Activated CD4-positive, alpha-beta T cell treated with anti-CD3 and anti-CD28 coated beads, Interleukin-2, amount 10 ng/mL, durations not matched to agents 24 days and 14 days (primary cell): Measurements from ENCODE around the gene PISD. TPM values are rescaled to one million over a fixed set of nuclear protein-coding genes. Genes with fewer than 3 reads are reported as not detected.
"Not testable (repeated sequence)": the region's sequence is repeated elsewhere in the genome, so short reads cannot be mapped to it uniquely, and the experiment has no call there.

Experiments used
- DNase-seq: peaks from one replicate; pipeline ENCODE4 v3.0.0; 2022
- H3K27ac Mint-ChIP-seq: one replicate; pipeline ENCODE4 v1.8.0; 2022; ENCODE audit warnings: mild to moderate bottlenecking, mixed read lengths
- H3K27me3 Mint-ChIP-seq: one replicate; pipeline ENCODE4 v1.8.0; 2022; ENCODE audit warnings: mixed read lengths
- H3K36me3 Mint-ChIP-seq: one replicate; pipeline ENCODE4 v1.8.0; 2022; ENCODE audit warnings: low read depth, mild to moderate bottlenecking, mixed read lengths
- H3K4me1 Mint-ChIP-seq: one replicate; pipeline ENCODE4 v1.8.0; 2021; ENCODE audit warnings: mixed read lengths
- H3K4me3 Mint-ChIP-seq: one replicate; pipeline ENCODE4 v1.8.0; 2022; ENCODE audit warnings: mild to moderate bottlenecking, moderate library complexity, mixed read lengths
- H3K9me3 Mint-ChIP-seq: one replicate; pipeline ENCODE4 v1.8.0; 2021; ENCODE audit warnings: mixed read lengths
- intact Hi-C: fragments of 100-400 bp; cut with micrococcal nuclease; formaldehyde crosslinking; loops from one replicate; pipeline ENCODE4 v1.15.1; 2023
- total RNA-seq: library from RNA; stranded (reverse); gene quantifications from 2 replicates; pipeline ENCODE4 v1.2.3, GENCODE V29; 2022

The PISD gene
- 44.9 and 52.1 TPM in 2 replicates for total RNA-seq

DNA sequence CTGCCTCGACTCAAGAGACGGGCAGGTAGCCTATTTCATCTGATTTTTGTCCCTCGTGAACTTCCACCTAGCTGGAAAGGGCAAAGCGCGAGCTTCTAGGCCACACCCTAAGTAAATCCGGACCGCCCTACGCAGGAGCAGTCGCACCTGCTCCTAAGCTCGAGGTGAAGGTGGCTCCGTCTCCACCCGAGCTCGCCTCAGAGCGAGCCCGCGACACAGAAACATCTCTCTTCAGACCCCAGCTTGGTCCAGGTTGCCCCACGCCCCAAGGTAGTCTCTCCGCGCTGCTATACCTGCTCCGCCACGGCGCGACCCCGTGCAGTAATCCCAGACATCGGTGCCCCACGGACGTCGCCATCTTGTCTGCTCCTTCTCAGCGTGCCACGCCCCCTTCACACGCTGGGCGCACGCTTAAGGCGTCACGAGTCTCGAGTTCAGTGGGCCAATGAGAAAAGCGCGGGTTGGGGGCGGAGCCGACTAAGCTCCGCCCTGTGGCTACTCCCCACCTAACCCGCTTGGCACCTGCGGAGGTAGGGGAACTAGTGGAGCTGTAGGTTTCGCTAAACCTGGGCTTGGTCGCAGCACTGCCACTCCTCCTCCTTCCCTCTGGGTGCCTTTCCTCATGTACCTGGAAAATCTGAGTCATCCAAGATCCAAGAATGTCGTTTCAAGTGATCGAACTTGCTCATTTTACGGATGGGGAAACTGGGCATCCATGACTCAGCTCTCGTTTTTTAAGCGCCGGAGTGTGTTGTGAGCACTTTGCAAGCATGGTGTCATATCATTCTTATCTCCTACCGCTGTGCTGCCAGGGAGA is at the start of gene PISD:
Gene PISD, minus strand, starts transcription at position 365 of the 817 bp plus-strand sequence. Its CDS starts 7 bp downstream, at position 358.
- Mint-ChIP-seq H3K27ac (peak within 1 kb of the TSS; percentile 100), H3K27me3 (peaks cover 4% of the 10 kb centered on the region), H3K36me3 (peaks cover 9% of the 10 kb centered on the region), H3K9me3 (no peaks in the 10 kb centered on the region), H3K4me1 (peaks cover 27% of the 10 kb centered on the region), H3K4me3 (peak within 1 kb of the TSS; percentile 98)
- peak; percentile 99 for DNase-seq
- intact Hi-C loops, result loop anchor here (1.0 to 2.0 kb wide), 5 partner anchors 16 to 813 kb away; partner anchors contain the start of genes FBXO7 and YWHAH

DNA sequence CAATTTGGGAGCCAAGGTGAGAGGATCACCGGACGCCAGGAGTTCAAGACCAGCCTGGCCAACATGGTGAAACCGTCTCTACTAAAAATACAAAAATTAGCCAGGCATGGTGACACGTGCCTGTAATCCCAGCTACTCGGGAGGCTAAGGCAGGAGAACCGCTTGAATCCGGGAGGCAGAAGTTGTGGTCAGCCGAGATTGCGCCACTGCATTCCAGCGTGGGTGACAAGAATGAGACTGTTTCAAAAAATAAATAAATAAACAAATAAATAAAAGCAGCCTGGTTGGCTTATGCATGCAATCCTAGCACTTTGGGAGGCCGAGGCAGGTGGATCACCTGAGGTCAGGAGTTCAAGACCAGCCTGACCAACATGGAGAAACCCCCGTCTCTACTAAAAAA is 49.2 kb upstream of the PISD start:
- H3K27ac Mint-ChIP-seq, H3K27me3 Mint-ChIP-seq, intact Hi-C loops, H3K4me1 Mint-ChIP-seq, H3K4me3 Mint-ChIP-seq, DNase-seq, H3K9me3 Mint-ChIP-seq: not testable (repeated sequence)
- peaks cover 50% of the 10 kb centered on the region for H3K36me3 Mint-ChIP-seq

DNA sequence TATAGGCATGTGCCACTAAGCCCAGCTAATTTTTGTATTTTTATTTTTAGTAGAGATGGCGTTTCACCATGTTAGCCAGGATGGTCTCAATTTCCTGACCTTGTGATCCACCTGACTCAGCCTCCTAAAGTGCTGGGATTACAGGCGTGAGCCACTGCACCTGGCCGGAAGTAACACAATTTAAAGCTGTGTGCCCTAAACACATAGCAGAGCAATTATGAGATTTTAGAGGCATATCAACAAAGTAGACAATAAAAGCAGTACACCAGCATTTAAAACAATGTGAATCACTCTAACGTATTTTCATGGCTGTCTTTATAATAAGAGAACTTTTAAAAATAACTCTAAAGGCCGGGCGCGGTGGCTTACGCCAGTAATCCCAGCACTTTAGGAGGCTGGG is 45.5 kb upstream of the PISD start:
- no peaks in the 10 kb centered on the region for H3K9me3 Mint-ChIP-seq
- peaks cover 3% of the 10 kb centered on the region for H3K4me1 Mint-ChIP-seq
- DNase-seq, result no peak
- no peaks in the 10 kb centered on the region for H3K27me3 Mint-ChIP-seq
- no peak overlapping the region for H3K27ac Mint-ChIP-seq
- H3K4me3 Mint-ChIP-seq, result no peak overlapping the region
- H3K36me3 Mint-ChIP-seq, result peaks cover 39% of the 10 kb centered on the region
- intact Hi-C loops, result no loop called here

DNA sequence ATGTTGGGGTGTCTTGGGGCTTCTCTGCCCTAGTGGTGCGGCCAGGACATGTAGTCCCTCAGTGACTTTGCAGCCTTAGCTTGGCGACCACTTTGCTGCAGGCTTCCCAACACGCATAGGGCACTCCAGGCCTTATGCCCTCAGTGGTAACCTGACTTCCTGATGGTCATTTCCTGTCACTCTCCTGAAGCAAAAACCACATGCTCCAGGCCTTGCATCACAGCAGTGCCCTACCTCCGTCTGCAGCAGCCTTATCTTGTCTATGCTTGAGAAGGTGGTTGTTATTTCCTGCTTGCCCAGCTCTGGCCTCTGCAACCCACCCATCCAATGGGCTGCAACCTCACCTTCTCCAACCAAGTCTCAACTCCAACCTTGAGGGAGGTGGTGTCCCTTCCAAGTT is 33.4 kb upstream of the PISD start:
- no peak overlapping the region for H3K4me3 Mint-ChIP-seq
- H3K27ac Mint-ChIP-seq, result peak overlapping the region; percentile 34
- H3K9me3 Mint-ChIP-seq, result no peaks in the 10 kb centered on the region
- peaks cover 54% of the 10 kb centered on the region for H3K36me3 Mint-ChIP-seq
- no peaks in the 10 kb centered on the region for H3K27me3 Mint-ChIP-seq
- DNase-seq, result no peak
- intact Hi-C loops, result no loop called here
- peaks cover 24% of the 10 kb centered on the region for H3K4me1 Mint-ChIP-seq

DNA sequence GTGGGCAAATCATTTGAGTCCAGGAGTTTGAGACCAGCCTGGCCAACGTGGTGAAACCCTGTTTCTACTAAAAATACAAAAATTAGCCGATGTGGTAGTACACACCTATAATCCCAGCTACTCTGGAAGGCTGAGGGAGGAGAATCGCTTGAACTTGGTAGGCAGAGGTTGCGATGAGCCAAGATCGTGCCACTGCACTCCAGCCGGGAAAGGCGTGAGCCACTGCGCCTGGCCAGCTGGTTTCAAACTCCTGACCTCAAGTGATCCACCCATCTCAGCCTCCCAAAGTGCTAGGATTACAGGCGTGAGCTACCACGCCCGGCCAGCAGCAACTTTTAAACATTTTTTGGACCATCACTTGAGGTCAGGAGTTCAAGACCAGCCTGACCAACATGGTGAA is 32.0 kb upstream of the PISD start:
- DNase-seq, H3K27me3 Mint-ChIP-seq, H3K27ac Mint-ChIP-seq, H3K4me3 Mint-ChIP-seq, H3K9me3 Mint-ChIP-seq, intact Hi-C loops: not testable (repeated sequence)
- peaks cover 24% of the 10 kb centered on the region for H3K4me1 Mint-ChIP-seq
- H3K36me3 Mint-ChIP-seq, result peaks cover 50% of the 10 kb centered on the region

DNA sequence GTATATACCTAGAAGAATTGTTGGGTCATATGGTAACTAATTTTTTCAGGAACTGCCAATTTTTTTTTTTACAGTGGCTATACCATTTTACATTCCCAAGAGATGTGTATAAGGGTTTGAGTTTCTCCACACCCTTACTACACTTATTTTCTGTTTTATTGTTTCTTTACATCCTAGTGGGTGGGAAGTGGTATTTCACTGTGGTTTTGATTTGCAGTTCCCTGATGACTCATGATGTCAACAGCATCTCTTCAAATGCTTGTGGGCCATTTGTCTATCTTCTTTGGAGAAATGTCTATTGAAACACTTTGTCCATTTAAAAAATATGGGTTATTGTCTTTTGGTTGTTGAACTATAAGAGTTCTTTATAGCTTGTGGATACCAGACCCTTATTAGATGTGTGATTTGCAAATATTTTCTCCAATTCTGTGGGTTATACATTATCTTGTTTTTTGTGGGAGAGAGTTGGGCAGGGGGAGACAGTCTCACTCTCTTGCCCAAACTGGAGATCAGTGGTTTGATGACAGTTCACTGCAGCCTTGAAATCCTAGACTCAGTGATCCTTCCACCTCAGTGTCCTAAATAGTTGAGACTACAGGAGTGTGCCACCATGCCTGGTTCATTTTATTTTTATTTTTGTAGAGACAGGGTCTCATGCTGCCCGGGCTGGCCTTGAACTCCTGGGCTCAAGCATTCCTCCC is 30.3 kb upstream of the PISD start:
- peaks cover 51% of the 10 kb centered on the region for H3K36me3 Mint-ChIP-seq
- H3K27me3 Mint-ChIP-seq, result no peaks in the 10 kb centered on the region
- H3K4me1 Mint-ChIP-seq, result peaks cover 24% of the 10 kb centered on the region
- H3K27ac Mint-ChIP-seq, result peak overlapping the region; percentile 85
- H3K4me3 Mint-ChIP-seq, result peak overlapping the region; percentile 52
- intact Hi-C loops, result loop anchor here (1.0 kb wide), 1 partner anchor 62 kb away; no protein-coding TSS in a partner anchor
- DNase-seq, result peak; percentile 78
- H3K9me3 Mint-ChIP-seq, result no peaks in the 10 kb centered on the region

DNA sequence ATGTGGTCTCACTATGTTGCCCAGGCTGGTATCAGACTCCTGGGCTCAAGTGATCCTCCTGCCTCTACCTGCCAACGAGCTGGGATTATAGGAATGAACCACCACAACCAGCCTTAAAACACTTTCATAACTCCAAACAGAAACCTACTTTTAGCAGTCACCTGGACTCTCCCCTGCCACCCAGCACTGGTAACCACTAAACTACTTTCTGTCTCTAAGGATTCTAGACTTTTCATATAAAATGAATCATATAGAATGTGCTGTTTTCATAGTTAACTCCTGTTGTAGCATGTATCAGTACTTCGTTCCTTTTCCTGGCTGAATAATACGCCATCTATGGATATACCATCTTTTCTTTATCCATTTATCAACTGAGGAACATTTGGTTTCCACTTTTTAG is 29.4 kb upstream of the PISD start:
- Mint-ChIP-seq H3K9me3 (no peaks in the 10 kb centered on the region), H3K4me3 (no peak overlapping the region), H3K27ac (peak overlapping the region; percentile 29), H3K36me3 (peaks cover 52% of the 10 kb centered on the region), H3K27me3 (no peaks in the 10 kb centered on the region), H3K4me1 (peaks cover 22% of the 10 kb centered on the region)
- intact Hi-C loops, result no loop called here
- DNase-seq, result no peak

DNA sequence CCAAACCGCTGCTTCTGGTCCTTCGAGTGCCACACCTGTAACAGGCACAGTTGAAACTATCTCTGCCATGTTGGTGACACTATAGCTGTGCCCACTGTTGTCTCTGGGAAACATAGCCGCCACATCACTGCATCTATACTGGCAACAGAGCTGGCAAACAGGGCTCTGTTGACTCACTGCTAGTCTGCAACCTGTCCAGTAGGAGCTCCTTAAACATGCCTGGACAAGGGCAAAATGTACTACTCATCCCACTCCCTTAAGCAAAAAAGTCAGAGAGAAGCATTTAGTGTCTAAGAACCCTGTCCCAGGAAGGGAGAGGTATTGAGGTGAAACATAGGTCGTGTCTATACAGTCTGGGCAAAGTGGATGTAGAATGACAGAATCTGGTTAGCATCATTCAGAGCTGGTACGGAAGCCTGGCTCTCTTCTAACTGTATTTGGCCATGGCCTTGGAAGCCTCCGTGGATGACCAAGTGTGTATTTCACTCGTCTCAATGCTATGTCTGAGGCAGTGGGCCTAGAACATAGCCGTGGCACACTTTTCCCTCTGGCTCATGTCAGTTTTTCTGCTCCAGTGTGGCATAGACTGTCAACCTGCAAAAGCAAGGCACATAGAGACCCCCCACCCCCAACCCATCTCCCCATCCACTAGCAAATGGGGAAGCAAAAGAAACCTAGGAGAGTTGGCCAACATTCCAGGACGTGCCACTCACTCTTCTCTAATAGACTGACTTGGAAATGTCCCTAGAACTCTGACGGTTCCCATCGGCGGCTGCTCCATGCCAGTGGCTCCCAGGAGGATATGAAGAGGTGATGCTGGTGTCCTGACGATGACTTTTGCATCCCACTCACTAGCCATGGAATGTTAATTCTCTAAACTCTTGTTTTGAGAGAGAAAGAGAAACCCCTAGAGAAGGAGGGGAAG is 21.4 kb upstream of the PISD start:
- intact Hi-C loops, result no loop called here
- Mint-ChIP-seq H3K27ac (no peak overlapping the region), H3K4me1 (peaks cover 5% of the 10 kb centered on the region), H3K4me3 (no peak overlapping the region), H3K36me3 (peaks cover 45% of the 10 kb centered on the region), H3K9me3 (no peaks in the 10 kb centered on the region), H3K27me3 (no peaks in the 10 kb centered on the region)
- DNase-seq, result no peak

DNA sequence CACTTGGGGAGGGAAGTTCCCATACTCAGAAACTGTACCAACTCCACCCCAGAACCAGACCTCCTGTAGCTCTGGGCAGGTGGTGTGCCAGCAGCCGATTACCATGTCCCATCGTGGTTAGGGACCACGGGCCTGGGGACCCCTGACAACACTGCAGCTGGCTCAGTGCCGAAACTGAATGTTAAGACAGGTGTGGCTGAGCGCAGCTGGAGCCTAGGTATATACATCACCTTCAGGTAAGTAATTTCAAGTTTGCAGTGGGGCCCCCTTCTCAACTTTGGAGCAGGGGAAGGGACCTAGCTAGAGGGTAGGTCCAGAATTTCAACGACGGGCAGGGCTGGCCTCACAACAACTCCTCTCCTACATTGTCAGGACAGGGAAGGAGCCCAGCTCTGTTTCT is 20.7 kb upstream of the PISD start:
- no peak for DNase-seq
- peaks cover 39% of the 10 kb centered on the region for H3K36me3 Mint-ChIP-seq
- H3K4me3 Mint-ChIP-seq, result no peak overlapping the region
- peaks cover 5% of the 10 kb centered on the region for H3K4me1 Mint-ChIP-seq
- H3K27me3 Mint-ChIP-seq, result no peaks in the 10 kb centered on the region
- no peaks in the 10 kb centered on the region for H3K9me3 Mint-ChIP-seq
- intact Hi-C loops, result no loop called here
- no peak overlapping the region for H3K27ac Mint-ChIP-seq

DNA sequence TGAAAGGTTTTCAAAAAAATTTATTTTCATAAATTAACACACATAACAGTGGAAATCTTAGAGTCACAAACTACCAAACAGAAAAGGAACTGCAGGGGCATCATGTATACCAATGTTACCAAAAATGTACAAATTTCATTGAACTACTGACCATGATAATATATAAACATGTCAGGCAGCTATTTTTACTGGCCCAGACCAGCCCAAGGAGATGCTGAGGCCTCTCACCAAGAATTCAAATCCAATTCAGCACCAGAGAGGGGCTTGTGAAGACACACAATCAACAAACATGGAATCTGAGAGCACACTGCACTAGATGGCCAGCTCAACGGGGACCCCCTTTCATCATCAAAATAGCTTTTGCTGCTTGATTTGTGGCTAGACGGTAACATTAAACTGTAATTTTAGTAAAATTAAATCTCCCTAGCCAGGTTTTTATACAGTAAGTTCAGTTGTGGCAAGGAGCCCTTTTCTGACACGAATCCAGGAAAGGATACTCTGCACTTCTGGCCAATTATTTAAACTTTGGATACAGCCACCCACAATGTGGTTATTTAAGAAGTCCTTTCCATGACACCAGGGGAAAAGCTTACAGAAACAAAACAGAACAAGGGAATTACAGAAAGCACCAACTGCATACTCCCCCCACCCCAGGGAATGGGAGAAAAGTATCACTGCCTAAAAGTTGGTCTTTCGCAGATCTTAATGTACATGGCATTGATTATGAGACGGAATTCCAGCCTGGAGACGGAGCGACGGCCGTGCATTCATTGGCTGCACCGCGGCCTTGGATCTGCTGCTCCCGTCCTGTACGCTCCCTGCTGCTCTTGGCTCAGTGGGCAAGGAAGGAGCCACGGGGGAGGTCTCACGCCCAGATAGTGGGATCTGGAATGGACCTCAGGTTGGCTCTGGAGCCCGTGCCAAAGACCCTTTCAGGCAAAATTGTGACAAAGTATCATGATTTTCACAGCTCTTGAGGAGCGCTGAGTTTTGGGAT is 19.6 kb upstream of the PISD start:
- intact Hi-C loops, result no loop called here
- no peaks in the 10 kb centered on the region for H3K9me3 Mint-ChIP-seq
- peaks cover 33% of the 10 kb centered on the region for H3K36me3 Mint-ChIP-seq
- H3K27ac Mint-ChIP-seq, result no peak overlapping the region
- no peak overlapping the region for H3K4me3 Mint-ChIP-seq
- no peaks in the 10 kb centered on the region for H3K27me3 Mint-ChIP-seq
- peaks cover 7% of the 10 kb centered on the region for H3K4me1 Mint-ChIP-seq
- no peak for DNase-seq

DNA sequence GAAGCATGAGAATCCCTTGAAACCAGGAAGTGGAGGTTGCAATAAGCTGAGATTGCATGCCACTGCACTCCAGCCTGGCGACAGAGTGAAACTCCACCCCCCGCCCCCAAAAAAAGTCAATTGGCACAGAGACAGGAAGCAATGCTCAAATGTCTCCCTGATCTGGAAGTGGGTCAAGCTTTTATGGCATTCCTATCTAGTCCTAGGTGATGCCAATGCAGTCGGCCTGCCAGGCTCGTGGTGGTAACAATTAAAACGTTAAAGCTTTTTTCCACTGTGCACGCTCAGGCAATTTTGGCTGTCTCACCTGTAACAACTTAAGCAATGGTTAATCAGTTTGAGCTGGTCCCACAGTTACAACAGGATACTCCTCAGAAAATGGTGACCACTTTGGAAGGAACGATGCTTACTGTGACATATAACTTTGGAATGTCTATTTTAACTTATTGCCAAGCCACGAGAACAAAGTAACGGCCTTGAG is 18.9 kb upstream of the PISD start:
- no peak for DNase-seq
- intact Hi-C loops, result no loop called here
- no peaks in the 10 kb centered on the region for H3K27me3 Mint-ChIP-seq

DNA sequence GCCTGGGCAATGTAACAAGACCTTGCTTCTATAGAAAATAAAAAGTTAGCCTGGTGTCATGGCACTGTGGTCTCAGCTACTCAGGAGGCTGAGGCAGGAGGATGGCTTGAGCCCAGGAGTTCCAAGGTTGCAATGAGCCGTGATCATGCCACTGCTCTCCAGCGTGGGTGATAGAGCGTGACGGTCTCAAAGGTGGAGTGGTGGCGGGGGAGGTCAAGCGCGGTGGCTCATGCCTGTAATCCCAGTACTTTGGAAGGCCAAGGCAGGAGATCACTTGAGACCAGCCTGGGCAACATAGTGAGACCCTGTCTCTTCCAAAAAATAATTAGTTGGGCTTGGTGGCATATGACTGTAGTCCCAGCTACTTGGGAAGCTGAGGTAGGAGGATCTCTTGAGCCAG is 16.7 kb upstream of the PISD start:
- H3K9me3 Mint-ChIP-seq, result no peaks in the 10 kb centered on the region
- H3K4me1 Mint-ChIP-seq, result peaks cover 12% of the 10 kb centered on the region

More for the DNA sequence above, 18.9 kb upstream of the PISD start:
- Mint-ChIP-seq H3K9me3 (no peaks in the 10 kb centered on the region), H3K4me1 (peaks cover 14% of the 10 kb centered on the region), H3K27ac (no peak overlapping the region), H3K4me3 (no peak overlapping the region), H3K36me3 (peaks cover 33% of the 10 kb centered on the region)

More for the DNA sequence above, 16.7 kb upstream of the PISD start:
- H3K4me3 Mint-ChIP-seq, result no peak overlapping the region
- no peaks in the 10 kb centered on the region for H3K27me3 Mint-ChIP-seq
- DNase-seq, result no peak
- peaks cover 13% of the 10 kb centered on the region for H3K36me3 Mint-ChIP-seq
- intact Hi-C loops, result no loop called here
- H3K27ac Mint-ChIP-seq, result no peak overlapping the region
